NCI-H526 (cell line): ENCODE measurements around the gene MBP.
A peak's percentile ranks its signal among the peaks of the same experiment; 100 is the strongest.

ENCODE experiments used
- DNase-seq, 2 experiments: peaks; one replicate each; lab custom pipeline; 2025; lab: John Stamatoyannopoulos, UW

MBP gene

DNA sequence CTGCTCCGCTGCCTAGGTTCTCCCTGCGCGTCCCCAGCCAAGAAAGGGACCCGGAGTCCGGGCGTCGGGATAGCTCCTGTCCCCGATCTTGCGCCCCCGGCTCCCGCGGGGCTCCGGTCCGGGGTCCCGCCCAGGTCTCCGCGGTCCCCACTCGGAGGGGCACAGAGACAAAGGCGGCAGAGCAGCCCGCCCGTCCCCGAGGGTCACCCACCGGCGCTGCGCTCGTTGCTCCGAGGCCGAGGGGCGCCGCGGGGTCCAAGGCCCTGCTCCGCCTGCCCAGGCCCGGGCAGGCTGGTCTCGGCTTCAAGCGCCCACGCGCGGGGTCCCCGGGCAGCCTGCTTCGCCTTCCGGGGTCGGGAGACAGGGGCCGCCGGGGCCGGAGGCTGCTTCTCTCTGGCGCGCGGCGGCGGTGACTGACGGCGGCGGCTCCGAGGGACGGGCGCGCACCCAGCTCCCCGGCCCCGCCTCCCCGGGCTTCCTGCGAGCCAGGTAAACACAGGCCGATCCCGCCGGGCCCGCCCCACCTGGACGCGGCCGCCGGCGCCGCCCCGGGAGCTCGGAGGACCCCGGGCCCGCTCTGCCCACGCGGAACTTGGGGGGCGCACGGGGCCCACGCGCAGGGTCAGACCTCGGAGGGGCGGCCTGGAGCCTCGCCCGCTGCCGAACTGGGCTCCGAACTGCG is at the start of gene MBP:
Gene MBP (minus strand): TSS at position 415 of the 682 bp plus-strand sequence. CDS start 27,522 bp downstream, outside the sequence.
- DNase-seq = peak in 1 of 2 experiments; percentile 87

DNA sequence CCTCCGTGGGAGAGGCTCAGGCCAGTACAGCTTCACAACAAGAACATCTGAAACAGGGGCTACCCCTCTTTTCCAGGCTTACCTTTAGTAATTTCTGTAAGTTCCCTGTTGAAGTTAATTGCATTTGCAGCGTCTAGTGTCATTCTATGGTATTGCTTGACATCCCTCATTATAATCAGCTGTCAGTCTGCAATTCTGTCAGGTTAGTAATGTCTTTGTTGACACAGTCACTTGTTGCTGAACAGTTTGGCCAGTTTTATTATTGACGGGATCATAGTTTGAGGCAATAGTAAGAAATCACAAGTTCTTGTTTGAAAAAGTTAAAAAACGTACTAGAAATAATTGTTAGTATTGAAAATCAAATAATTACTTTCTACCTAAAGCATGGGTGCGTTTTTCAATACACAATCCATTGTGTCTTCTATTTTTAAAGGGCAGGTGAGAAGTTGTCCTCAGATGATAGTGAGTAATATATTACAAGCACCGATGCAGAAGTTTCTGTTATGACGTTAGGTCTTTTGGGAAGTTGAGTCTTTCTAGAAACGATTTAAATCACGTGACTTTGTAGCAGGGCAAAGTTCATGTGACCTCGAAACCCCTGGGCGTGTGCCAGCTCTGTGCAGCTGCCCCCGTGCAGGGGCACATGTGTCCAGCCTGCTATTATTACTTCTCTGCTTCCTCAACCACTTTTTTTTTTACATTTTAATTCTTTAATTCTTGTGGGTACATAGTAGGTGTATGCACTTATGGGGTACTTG is 49.5 kb upstream of the MBP start:
- no peak for DNase-seq

DNA sequence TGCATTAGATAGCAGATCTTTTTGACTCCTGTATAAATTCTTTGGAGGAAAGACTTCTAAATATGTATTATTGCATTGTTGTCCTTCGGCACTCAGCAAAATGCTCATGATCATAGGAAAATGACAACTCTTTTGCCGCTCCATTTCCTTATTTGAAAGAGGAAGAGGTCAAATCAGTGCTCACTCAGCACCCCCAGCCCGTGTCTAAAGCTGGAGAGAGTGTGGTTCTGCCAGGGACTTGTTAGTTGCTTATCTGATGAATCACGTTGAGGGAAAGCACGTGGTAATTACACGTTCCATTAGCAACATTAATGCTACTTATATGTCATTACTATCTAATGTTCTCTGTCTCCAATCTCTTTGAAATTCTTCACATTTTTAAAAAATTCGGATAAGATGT is 46.0 kb upstream of the MBP start:
- DNase-seq = no peak

DNA sequence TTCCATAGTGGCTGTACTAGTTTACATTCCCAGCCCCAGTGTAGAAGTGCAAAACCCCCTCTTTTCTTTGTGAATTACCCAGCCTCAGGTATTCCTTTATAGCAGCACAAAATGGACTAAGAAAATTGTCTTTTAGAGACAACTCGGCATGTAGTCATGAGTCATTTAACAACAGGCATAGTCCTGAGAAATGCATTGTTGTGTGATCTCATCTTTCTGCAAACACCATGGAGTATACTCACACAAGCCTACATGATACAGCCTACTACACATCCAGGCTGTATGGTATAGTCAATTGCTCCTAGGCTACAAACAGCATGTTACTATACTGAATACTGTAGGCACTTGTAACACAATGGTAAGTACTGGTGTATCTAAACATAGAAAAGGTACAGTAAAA is 44.4 kb upstream of the MBP start:
- no peak for DNase-seq

DNA sequence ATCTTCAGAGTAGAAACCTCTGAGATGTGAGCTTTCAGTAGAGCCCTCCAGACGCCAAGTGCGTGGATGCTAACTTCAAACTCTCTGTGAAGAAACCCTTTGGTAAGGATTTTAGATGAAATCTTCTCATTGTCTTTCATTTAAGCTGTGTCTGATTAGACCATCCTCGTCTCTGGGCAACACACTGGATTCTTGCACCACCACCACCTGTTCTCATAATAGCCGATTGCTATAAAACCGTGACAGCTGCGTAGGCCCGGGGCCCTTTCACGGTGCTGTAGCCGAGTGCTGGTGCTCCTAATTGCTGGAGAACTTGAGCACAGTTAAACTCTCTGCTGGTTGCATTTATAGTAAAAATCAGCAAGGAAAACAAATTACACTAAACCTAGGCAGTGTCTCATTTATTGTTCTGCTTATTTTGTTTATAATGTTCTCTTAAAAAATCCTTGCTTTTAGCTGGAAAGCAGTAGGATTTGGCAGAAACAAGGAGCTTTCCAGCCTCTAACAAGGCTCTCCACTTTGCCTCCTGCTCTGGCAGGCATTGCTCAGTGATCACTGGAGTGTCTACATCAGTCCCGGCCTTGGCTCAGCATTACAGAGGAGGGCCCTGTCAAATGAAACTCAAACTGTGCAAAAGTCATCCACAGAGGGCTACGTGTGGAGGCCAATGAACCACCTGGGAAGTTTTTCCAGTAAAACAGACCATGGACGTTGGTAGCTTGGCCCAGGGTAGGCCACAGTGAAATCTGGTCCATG is 40.9 kb upstream of the MBP start:
- peak in 1 of 2 experiments; percentile 3 for DNase-seq

DNA sequence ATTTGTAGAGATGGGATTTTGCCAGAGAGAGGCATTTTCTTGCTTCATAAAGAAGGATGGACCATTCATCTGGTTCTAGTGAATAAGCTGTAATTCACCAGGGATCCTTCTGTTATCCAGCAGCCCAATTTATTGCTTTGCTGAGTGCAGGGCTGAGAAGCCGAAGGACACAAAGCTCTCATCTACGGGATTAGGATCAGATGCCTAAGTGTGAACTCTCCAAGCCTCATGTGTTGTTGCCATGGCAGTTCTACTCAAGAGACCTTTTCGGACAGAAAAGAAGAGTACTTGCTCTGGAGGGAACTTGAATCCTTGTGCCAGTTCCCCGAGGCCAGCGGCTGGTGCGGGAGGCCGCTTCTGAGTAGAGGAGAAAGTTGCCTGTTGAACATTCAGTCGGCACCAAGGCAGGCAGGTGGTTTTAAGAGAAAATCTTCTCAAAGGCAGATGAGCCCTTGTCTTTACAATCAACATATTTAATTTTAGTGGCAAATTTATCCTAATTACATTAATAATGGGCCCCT is 38.4 kb upstream of the MBP start:
- no peak for DNase-seq

DNA sequence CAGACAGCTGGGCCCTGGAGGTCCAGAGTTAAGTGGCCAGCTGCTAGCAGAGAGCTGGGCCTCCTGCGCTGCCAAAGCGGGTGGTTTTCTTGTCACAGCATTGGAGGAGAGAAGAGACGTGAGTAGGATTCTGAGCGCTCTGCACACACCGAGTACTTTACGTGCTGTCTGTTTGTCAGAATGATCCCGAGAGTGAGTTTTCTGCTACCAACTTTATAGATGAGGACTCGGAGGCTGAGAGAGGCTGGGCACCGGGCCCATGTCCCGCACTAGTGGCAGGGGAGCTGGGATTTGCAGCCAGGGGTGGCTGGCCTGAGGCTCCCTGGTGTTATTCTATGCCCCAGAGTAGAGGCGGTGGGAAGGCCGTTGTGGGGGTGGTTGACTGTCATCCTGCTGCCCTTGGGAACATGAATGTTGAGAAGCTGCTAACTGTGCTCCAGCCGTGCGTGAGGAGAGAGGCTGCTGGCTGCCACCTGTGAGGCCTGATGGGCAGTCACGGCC is 36.3 kb upstream of the MBP start:
- DNase-seq = no peak

DNA sequence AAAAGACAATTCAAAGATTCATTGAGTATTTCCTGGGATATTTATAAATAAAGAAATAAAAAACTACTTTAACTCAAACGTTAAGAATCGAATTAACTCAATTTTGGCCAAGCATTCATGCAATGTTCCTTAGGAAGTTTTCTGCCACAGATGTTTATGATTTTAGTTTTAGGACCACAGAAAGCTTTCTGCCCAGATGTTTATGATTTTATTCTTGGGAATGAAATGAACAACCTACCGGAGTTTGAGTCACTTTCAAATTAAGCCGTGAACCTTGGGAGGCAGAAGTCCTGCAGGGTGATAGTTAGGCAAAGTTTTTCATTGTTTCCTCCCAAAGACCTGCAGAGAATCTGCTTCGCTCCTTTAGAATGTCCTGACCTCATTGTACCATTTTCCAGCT is 34.7 kb upstream of the MBP start:
- no peak for DNase-seq

DNA sequence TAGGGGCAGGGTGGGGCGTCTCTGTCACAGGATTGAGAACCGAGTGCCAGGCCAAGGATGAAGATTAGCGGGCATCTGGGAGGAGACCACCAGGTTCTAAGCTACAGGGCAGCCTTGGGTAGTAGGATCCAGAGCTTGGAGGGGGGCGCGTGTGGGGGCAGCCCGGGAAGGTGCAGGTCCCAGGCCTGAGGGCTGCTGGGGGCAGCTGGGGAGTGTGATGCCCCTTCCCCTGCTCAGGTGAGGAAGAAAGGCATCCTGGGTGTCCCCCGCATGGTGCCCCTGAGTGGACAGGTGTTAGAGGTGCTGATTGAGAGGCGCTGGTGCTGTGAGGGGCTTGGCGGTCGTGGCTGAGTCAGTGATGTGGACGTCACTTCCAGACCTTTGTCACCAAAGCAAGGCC is 33.9 kb upstream of the MBP start:
- DNase-seq = no peak

DNA sequence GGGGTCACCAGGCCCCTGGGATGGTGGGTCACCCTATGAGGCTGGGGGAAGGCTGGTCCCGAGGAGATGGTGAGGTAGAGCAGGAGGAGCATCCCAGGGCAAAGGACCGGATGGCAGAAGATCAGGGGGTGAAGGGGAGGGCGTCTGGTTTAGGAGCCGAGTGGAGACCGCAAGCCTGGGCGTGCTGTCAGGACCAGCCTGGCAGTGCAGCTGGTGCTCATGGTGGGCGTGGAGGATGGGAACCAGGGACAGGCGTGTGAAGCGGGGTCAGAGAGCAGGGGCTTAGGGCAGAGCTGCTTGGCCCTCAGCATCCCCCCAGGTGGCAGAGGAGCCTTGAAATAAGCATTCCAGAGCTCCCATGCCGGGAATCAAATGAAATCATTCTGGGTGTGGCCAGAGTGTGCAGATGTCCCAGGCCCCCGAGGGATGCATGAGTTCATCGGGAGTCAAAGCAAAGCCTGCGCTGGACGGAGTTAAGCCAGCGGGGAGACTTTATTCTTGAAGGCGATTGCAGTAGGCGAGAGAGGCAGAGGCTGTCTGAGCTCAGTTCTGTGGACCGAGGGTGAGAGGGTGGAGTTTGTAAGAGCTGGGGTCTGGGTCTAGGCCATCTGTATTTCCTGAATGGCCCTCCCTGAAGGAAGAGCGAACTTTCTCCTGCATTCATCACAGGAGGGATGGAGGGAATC is 33.1 kb upstream of the MBP start:
- DNase-seq = no peak

DNA sequence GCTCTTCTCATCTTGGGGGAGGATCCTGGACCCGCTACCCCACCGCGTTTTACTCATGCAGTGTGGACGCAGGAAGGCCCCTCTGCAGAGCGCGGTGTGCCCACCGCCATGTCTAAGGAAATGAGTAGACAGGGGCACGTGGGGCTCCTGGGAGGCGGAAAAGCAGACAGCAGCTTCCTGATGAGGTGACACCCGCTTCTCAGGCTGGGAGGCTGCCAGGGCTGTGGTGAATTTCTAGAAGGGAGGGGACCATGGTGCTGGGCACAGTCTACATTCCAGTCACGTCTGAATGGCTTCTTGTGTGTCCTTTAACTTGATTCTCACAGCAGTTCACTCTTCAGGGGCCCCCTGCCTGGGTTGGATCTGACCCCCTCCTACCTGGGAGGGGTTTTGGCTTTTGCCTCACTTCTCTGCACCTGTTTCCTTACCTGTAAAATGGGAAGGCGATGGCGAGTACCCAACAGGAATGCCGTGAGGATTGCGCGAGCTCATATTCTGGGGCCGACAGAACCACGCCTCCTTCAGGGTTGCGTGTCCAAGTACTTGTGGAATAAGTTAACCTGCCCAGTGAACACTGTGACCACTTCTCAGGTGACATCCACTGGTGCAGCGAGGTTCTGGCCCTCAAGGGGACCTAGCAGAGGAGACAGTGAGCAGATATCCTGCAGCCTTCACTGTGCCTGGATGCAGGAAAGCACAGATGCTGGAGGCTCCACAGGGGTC is 32.3 kb upstream of the MBP start:
- no peak for DNase-seq

DNA sequence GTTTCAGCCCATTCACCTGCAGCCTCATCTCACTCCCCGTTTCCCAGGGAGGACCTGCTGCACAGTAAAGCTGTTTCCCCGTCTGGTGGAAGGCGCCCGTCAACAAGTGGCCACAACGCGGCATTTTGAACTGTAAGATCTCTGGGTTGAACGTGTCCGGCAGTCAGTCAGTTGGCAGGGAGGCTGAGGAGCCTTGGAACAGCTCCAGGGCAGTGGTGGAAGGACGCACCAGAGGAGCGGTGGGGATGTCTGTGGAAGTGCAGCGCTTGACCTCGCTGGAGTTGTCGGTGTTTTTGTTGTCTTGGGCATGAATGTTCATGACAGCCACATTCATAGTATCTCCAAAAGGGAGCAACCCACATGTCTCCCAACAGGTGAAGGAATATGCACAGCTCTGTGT is 31.4 kb upstream of the MBP start:
- no peak for DNase-seq

DNA sequence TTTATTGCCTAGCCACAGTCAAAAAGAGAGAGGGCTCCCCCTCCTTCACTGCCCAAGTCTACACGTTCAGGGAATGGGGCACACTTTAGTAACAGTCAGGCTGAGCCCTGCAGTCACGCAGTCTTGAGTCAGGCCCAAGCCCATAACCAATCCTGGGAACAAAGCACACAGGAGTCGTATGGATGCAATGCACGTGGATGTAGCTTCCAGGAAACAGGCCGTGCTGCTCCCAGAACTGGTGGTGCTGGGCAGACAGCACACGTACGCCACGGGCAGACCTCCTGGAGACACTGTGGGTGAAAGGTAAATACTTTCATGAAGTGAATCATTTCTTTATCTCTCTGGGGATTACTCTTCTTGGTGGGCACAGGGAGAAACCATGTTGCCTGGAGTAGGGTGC is 30.0 kb upstream of the MBP start:
- DNase-seq = no peak

DNA sequence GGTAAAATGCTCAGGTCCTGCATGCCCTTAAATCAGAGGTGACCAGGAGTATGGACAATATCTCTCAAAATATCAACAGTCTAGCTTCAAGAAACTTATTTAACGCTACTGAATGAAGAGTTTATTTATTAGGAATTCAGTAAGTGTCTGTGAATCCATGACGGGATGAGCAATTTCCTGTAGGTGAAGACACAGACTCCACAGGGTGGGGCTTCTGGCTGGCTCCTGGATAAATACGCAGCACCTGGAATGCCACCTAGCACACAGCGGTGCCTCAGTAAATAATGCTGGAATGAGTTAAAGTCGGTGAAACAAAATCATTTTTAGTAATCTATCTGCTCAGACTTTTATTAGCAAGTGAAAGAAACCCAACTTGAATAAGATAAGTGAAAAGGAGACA is 29.4 kb upstream of the MBP start:
- DNase-seq = no peak

DNA sequence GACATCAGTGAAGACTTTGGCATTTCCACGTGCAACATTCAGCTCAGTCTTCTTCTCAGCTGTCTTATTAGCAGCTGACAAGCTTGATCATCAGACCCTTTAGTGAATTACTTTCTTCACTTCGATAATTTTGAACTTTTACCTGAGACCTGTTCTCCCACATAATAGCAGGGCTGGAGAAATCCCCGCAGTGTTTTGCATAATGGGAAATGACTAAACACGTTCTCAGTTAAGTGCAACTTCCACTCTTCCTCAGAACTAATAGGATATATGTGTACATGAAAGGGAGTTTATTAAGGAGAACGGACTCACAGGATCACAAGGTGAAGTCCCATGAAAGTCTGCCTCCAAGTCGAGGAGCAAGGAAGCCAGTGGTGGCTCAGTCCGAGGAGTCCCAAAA is 28.8 kb upstream of the MBP start:
- DNase-seq = no peak

DNA sequence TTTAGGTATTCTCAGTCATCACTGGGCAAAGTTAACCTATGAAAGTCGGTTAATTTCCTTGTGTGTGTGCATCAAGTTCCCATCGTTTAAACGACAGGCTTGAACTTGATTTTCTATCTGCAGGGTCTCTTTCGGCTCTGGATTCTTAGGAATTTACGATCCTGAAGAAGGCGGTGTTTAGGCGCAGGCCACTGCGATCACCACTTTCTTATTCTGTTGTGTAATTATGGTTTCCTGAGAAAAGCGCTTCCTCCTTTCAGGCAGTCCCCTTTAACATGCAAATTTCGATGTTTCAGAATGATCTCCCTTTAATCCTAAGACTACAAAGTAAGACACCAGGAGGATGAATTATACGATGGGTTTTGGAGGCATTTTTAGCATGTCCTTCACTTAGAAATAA is 27.9 kb upstream of the MBP start:
- no peak for DNase-seq

DNA sequence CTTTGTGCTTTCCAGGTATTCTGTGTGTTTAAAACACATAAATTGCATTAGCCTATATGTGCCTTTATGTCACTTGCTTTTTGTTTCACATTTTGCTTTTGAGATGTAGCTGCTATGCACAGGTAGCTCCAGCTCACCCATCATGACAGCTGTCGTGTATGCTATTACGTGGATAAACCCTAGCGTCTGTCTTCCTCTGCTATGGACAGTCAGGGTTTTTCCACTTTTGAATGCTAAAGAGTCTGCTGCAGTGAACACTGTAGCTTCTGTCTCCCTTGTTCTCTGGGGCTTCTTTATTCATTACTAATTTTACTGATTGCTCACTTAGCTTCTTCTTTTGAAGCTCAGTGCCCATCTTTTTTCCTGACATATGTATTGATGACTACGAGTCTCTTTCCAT is 24.7 kb upstream of the MBP start:
- no peak for DNase-seq

DNA sequence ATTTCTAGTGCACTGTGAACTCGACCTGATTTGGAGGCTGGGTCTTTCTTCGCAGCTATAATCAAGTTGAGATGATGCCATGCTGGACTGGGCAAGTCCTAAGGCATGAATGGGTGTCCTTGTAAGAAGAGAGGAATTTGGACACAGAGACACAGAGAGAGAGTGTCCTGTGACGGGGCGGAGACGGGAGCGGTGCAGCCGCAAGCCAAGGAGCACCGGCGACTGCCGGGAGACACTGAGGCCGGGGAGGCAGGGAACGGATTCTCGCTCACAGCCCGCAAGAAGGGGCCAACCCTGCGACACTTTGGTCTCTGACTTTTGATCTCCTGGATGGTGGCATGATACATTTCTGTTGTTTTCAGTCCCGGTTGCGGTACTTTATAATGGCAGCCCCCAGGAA is 22.4 kb upstream of the MBP start:
- DNase-seq = no peak

DNA sequence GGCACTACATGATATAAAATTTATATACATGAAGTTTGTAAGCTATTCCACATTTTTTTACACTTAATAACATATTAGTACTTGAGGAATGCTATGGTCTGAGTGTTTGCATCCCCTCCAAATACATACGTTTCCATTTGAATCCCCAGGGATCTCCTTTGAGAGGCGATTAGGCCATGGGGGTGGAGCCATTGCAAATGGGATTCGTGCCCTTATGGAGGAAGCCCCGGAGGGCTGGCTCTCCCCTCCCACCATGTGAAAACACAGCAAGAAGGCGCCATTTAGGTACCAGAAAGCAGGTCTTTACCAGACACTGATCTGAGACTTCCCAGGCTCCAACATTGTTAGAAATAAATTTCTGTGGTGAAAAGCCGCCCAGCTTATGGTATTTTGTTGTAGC is 20.8 kb upstream of the MBP start:
- peak in 1 of 2 experiments; percentile 13 for DNase-seq

DNA sequence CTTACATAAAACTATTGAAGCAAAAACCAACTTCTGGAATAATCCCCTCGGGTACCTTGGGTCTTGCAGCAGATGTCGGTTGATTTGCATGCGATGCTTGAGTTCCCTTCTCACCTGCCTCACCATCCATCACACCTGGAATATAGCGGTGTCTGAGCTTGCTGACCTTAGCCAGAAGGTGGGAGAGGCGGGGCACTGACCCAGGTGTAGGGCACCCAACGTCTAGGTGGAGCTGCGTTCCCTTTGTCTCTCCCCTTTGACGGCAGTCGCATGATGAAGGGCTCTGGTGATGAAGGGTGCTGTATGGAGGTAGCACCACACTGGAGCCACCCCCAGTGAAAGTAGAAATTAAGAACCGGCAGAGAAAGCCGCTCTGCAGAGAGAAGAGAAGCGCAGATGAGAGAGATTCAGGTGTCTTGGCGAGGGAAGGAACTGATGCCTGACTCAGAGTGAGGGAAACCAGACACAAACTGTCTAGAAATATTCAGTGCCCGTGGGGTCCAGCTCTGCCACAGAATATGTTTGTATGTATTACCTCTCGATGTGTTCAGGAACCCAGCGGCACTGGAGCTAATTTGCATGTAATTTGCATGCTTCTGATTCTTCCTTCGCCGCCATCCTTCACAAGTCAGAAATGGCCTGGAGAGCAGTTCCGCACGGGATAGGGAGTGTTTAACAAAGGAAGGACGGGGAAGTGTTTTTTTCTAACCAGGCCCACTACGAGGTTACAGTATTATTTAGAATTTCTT is 19.4 kb upstream of the MBP start:
- DNase-seq = peak; percentile 83 to 91
